Sigmoid colon (tissue), 7 donors: ENCODE measurements around the gene GRIK5. TPM values are rescaled to one million over a fixed set of nuclear protein-coding genes. Genes with fewer than 3 reads are reported as not detected.

Source experiments
- DNase-seq: peaks from one replicate; pipeline ENCODE4 v3.0.0-alpha.2; 2019
- H3K27ac ChIP-seq, 4 donors: fragments of 200-600 bp; sonication (generic); one replicate each; pipeline ENCODE4 v1.5.1; 2016 to 2019; ENCODE audit warnings: mild to moderate bottlenecking in 1 of 4
- H3K27me3 ChIP-seq, 3 donors: fragments of 200-600 bp; sonication (generic); one replicate each; pipeline ENCODE4 v1.5.1; 2019; ENCODE audit warnings: mild to moderate bottlenecking in 1 of 3
- H3K36me3 ChIP-seq, 4 donors: fragments of 200-600 bp; sonication (generic); one replicate each; pipeline ENCODE4 v1.5.1; 2016 to 2019
- H3K4me1 ChIP-seq, 4 donors: fragments of 200-600 bp; sonication (generic); one replicate each; pipeline ENCODE4 v1.5.1; 2017 to 2019
- H3K4me3 ChIP-seq, 4 donors: fragments of 200-600 bp; sonication (generic); one replicate each; pipeline ENCODE4 v1.5.1; 2017 to 2019; ENCODE audit warnings: mild to moderate bottlenecking in 2 of 4, moderate library complexity in 1 of 4
- H3K9me3 ChIP-seq, 4 donors: fragments of 200-600 bp in 3 of 4; sonication (generic) in 3 of 4; one replicate each; pipeline versions ENCODE4 v1.5.1 to v1.6.1; 2013 to 2019
- CTCF ChIP-seq, 4 experiments: fragments of 450-650 bp in 3 of 4; fragments of 200-600 bp in 1 of 4; IDR thresholded peaks; one replicate each; pipeline ENCODE4 v1.5.1; 2016 to 2019; ENCODE audit warnings: antibody characterized with exemption in 4 of 4, mild to moderate bottlenecking in 3 of 4, moderate library complexity in 2 of 4
- EP300 ChIP-seq, 4 donors: sonication (generic); formaldehyde crosslinking; IDR thresholded peaks; one replicate each; pipeline ENCODE4 v1.6.1; 2017; ENCODE audit warnings: antibody characterized with exemption in 4 of 4
- POLR2A ChIP-seq, 2 donors: fragments of 450-650 bp; IDR thresholded peaks; one replicate each; pipeline ENCODE4 v1.6.1; 2016; ENCODE audit warnings: antibody characterized with exemption in 2 of 2, mild to moderate bottlenecking in 2 of 2, moderate library complexity in 2 of 2
- POLR2AphosphoS5 ChIP-seq, 4 donors: sonication (generic); formaldehyde crosslinking; IDR thresholded peaks; one replicate each; pipeline ENCODE4 v1.6.1; 2017; ENCODE audit warnings: antibody characterized with exemption in 4 of 4
- WGBS, 2 donors: extraction: QIAGEN DNeasy Blood & Tissue Kit; methylation state at CpG; one replicate each; pipeline ENCODE4 v1.1.7; 2013; 5-methylcytosine and 5-hydroxymethylcytosine counted together
- intact Hi-C: fragments of 100-400 bp; cut with DNase I; formaldehyde crosslinking; loops from one replicate; pipeline ENCODE4 v1.15.1; 2023
- polyA plus RNA-seq, 3 donors: library from polyadenylated mRNA; stranded (reverse); fragments of 200-250 nt; gene quantifications; one replicate each; pipeline ENCODE4 v1.2.3, GENCODE V29; 2013
- total RNA-seq, 4 donors: library from RNA; depleted of rRNA; stranded (reverse); fragments of >200 nt; gene quantifications; one replicate each; pipeline ENCODE4 v1.1.0, GENCODE V29; 2016
- donor health status: healthy with polysubstance abuse.
- donor health status: Bipolar disorder and iron deficiency.
- donor health status: healthy.

GRIK5 gene
- total and polyA plus RNA-seq, 7 donors, result under 0.01 to 23.3 (median 10.3) TPM; not detected in 1

- no peak for TF ChIP-seq POLR2A (IDR thresholded peaks at IDR 0.05)
- no peak for TF ChIP-seq POLR2AphosphoS5 (IDR thresholded peaks at IDR 0.05)
- no peak for TF ChIP-seq CTCF (IDR thresholded peaks at IDR 0.05)
- no peak for TF ChIP-seq EP300 (IDR thresholded peaks at IDR 0.05)
- Histone ChIP-seq H3K4me1 (no peaks in the 10 kb centered on the region), H3K36me3 (peaks cover 14 to 84% (median 17%) of the 10 kb centered on the region in 4 donors), H3K9me3 (no peaks in the 10 kb centered on the region), H3K27ac (no peak overlapping the region), H3K4me3 (no peak overlapping the region), H3K27me3 (no peaks in the 10 kb centered on the region)
- intact Hi-C loops, result no loop called here
- 94 to 95% methylated on average over 13 of the region's 13 CpGs for WGBS, 2 donors
- DNase-seq, result no peak
Observed at GRCh38 chr19:42059196-42059595, 10.8 kb downstream of the GRIK5 start.

GRCh38 chr19:42057846-42058245 is 12.2 kb downstream of the GRIK5 start:
- H3K9me3 ChIP-seq, result no peaks in the 10 kb centered on the region
- 34 to 73% methylated on average over 7 of the region's 7 CpGs for WGBS, 2 donors
- no peak overlapping the region for H3K4me3 ChIP-seq
- H3K36me3 ChIP-seq, result peaks cover 13 to 85% (median 21%) of the 10 kb centered on the region in 4 donors
- intact Hi-C loops, result no loop called here
- no peak for DNase-seq
- no peaks in the 10 kb centered on the region for H3K27me3 ChIP-seq
- TF ChIP-seq POLR2A (IDR thresholded peaks at IDR 0.05) (no peak), CTCF (IDR thresholded peaks at IDR 0.05) (no peak), EP300 (IDR thresholded peaks at IDR 0.05) (no peak)
- H3K4me1 ChIP-seq, result no peaks in the 10 kb centered on the region
- no peak overlapping the region for H3K27ac ChIP-seq

DNA sequence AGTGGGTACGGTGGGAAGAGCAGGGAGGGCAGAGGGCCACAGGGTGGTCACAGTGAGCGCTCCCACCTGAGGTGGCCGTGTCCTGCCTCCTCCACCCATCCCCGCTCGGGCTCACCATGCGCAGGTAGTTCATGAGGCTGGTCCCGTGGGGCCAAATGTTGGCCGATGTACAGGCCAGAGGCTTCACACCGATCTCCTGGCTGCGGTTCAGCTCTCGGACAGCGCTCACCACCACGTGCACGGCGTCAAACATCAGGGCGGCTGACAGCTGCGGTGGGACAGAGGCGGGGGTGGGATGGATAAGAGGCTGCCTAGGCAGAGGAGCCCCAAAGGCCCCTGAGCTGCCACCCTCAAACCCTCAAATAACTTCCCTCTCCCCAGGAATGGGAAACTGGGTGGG is 15.8 kb downstream of the GRIK5 start:
- H3K27me3 ChIP-seq, result no peaks in the 10 kb centered on the region
- no peaks in the 10 kb centered on the region for H3K9me3 ChIP-seq
- H3K36me3 ChIP-seq, result peaks cover 6 to 69% (median 19%) of the 10 kb centered on the region in 4 donors
- 90 to 91% methylated on average over 18 of the region's 18 CpGs for WGBS, 2 donors
- TF ChIP-seq POLR2AphosphoS5 (IDR thresholded peaks at IDR 0.05), result no peak
- no peak for TF ChIP-seq EP300 (IDR thresholded peaks at IDR 0.05)
- peaks cover 0 to 5% (median 0%) of the 10 kb centered on the region in 4 donors for H3K4me1 ChIP-seq
- no peak overlapping the region for H3K27ac ChIP-seq
- H3K4me3 ChIP-seq, result no peak overlapping the region
- intact Hi-C loops, result no loop called here
- no peak for DNase-seq

DNA sequence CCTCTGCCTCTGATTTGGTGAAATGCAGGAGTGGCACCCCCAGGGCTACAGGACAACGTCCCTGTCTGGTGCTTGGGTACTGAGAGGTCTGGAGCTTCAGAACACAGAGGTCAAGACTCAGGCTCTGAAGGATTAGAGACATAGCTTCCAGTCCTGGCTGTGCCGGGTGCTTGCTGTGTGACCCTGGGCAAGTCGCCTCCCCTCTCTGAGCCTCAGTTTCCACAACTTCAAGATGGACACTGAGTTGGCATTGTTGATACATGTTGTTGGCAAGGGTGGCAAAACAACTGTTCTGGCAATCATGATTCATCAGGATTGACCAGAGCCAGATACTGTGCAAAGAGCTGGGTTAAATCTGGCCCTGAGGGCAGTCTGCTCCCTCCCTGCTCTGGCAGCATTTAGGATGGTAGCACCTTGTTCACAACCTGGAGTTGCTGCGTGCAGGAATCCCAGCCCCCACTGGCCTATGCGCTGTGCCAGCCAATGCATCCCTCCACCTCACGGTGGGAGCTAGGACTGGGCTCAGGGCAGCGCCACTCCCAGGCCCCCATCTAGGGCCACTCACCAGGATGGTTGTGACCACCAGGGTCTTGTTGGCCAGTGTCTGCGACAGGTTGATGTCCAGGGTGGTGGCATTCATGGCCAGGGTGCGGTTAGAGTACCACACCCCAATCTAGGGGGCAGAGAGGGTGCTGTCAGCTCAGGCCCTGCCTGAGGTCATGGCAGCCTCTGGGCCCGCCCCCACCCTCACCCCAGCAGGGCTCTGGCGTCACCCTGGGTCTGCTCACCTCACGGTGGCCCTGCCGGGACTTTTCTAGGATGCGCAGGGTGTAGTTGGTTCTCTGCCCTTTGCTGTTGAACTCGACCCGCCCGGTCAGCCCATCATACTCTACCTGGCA is 16.7 kb downstream of the GRIK5 start:
- no peak for TF ChIP-seq EP300 (IDR thresholded peaks at IDR 0.05)
- no peak for TF ChIP-seq POLR2A (IDR thresholded peaks at IDR 0.05)
- TF ChIP-seq POLR2AphosphoS5 (IDR thresholded peaks at IDR 0.05), result no peak
- TF ChIP-seq CTCF (IDR thresholded peaks at IDR 0.05), result no peak

GRCh38 chr19:42052241-42052863 is 17.7 kb downstream of the GRIK5 start:
- Histone ChIP-seq H3K4me1 (peaks cover 0 to 5% (median 0%) of the 10 kb centered on the region in 4 donors), H3K36me3 (peaks cover 6 to 62% (median 19%) of the 10 kb centered on the region in 4 donors), H3K27me3 (no peaks in the 10 kb centered on the region), H3K4me3 (no peak overlapping the region), H3K27ac (no peak overlapping the region), H3K9me3 (no peaks in the 10 kb centered on the region)
- no peak for TF ChIP-seq POLR2A (IDR thresholded peaks at IDR 0.05)
- TF ChIP-seq EP300 (IDR thresholded peaks at IDR 0.05), result no peak
- no peak for TF ChIP-seq CTCF (IDR thresholded peaks at IDR 0.05)
- TF ChIP-seq POLR2AphosphoS5 (IDR thresholded peaks at IDR 0.05), result no peak
- intact Hi-C loops, result no loop called here
- DNase-seq, result no peak
- WGBS, 2 donors, result 80% methylated on average over 10 of the region's 10 CpGs

More for the DNA sequence above, 16.7 kb downstream of the GRIK5 start:
- Histone ChIP-seq H3K4me1 (peaks cover 0 to 5% (median 0%) of the 10 kb centered on the region in 4 donors), H3K9me3 (no peaks in the 10 kb centered on the region), H3K27me3 (no peaks in the 10 kb centered on the region), H3K36me3 (peaks cover 6 to 66% (median 19%) of the 10 kb centered on the region in 4 donors), H3K4me3 (no peak overlapping the region), H3K27ac (no peak overlapping the region)
- 83 to 91% methylated on average over 17 of the region's 17 CpGs for WGBS, 2 donors
- intact Hi-C loops, result no loop called here
- DNase-seq, result no peak
